GM19397 (cell line): Measurements from ENCODE around the gene ST8SIA1.

Experiments
- ATAC-seq: cut with Tn5 transposase; IDR thresholded peaks from one replicate; pipeline ENCODE4 v1.9.1; 2021; ENCODE audit warnings: mild to moderate bottlenecking, moderate library complexity; ENCODE audit not compliant: unreplicated experiment

Gene ST8SIA1

DNA sequence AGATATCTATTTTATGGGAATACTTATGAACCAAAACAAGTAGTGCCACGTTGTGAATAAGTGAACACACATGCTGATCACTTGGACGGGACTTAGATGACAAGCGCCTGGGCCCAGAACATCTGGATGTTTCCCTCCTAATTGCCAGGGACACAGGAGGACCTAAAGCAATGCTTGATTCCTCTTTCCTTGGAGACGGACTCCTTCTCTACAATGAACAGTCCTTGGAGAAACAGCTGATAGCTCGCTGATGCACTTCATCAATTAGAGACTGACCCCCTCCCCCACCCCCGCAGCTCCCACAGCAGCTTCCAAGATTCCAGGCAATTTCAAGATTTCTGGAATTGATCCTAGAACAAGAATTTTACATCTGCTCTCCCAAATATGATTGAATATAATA, 86.4 kb downstream of the ST8SIA1 start:
- ATAC-seq, result no peak

DNA sequence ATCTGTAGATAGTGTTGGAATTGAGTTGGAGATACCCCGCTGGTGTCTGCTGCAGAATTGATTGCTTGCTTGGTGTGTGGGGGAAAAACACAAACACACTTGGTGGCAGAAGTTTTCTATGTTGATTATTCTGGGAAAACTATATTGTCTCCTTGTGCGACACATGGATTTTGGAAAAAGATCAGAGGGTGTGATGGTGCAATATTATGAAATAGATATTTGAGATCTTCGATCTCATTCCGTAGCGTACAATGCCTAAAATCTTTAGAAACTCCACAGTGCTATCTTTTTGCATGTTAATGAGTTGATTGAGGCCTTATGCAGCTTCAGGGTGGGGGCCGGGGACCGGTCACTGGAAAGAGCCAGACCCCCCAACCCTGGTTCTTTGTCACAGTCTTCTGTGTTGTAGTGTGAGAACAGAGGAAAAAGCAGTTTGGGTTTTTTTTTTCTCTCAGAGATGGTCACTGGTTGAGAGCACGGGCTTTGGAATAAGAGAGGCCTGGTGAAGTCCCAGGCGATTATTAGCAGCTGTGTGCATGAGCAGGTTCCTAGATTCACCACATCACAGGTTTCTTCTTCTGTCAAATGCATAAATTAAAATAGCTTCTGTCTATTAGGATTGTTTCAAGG, 88.2 kb downstream of the ST8SIA1 start:
- ATAC-seq, result no peak

DNA sequence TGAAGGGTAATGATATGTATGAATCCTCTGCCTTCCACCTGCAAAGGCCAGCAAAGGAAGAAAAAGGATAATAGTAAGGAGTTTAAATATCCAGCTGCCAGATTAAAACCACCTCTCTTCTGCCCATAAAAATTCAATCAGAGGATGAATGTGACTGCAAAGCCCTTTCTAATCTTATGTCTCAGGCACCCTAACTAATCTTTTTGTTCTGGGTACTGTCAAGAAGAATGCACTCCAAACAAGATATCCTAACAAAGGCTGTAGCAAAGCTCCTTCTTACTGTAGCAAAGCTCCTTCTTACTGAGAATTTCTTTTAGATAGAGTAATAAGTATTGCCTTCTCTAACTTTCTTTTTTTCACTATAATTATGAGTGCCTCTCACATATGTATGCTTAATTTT, 91.8 kb downstream of the ST8SIA1 start:
- no peak for ATAC-seq

DNA sequence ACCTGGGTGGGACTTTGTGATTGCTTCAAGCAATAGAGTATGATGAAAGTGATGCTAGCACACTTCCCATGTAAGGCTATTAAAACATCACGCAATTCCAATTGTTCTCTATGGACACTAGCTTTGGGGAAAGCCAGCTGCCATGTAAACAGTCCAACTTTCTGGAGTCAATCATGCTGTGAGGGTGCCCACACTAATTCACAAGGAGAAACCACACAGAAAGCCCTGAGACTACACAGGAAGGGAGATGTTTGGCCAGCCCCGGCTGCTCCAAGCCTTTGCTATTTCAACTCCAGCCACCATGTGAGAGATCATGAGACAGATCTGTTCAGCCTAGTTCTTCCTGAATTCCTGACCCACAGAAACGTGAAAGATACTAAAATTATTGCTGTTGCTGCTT, 96.3 kb downstream of the ST8SIA1 start:
- no peak for ATAC-seq

DNA sequence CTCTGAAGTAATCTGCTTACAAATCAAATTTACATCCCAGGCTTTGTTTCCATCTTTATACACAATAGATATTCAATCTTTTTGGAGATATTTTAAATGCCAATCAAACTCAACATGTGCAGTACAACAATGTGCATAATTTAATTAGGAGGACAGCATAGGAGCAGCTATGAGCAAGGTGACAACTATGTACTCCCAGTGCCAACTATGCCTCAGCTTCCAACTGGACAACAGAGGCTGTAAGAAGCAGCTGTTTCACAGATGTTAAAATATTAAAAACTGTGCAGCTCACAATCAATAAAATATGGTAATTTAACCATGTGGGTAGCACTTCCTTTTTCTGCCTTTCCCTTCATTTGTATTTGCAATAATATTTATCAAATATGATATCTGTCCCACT, 99.9 kb downstream of the ST8SIA1 start:
- ATAC-seq, result no peak

DNA sequence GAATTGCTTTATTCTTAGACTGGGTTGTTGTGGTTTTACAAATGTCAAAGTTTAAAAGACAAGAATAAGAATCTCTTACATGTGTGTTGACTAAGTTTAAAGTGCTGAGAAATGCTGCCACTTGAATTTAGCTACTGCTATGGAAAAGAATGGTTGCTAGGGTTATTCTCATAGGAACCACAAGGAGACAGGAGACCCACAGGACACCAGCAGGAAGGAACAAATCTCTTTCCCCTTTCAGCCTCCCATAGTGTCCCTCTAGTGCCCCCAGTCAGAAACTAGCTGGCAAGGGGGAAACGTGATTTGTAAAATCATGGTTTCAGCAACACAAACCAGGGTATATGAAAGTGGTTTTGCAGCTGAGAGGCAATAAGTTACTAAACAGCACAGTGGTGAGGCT, 102.7 kb downstream of the ST8SIA1 start:
- no peak for ATAC-seq

DNA sequence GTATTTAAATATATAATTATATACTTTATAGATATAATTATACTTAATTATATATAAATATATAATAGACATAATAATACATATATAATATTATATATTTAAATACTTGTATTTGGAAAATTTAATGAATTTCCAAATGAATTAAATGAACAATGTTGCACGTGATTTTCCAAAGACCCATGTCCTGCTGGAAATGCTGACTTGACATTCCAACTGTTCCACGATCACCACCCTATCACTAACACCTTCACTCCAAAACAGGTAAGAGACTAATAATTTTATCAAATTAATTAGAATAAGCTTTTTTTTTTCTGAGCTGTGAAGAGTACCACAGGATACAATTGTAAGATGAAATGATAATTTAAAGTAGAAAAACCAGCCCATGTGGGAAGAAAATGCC, 103.4 kb downstream of the ST8SIA1 start:
- ATAC-seq, result no peak

DNA sequence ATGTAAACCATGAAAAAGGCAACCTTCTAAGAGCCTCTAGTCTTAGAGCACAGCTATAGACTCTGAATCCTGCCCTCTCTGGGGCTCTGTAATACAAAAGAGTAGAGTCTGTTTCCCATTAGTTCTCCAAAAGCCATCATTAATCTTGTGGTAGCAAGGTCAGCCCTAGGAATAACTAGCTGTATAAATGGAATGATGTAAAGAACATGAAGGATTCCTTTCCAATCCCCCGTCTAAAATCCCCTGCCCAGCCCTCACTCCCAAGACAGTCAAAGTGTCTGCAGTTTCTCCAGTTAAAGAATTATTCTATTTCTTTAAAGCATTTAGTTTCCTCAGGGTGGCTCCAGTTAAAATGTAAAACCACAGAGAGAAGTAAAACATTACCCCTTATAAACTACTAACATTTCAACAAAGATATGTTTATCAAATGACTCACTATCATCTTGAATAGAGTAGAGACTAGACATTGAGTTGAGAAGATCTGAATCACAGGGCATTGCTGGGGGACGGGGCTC, 104.2 kb downstream of the ST8SIA1 start:
- no peak for ATAC-seq

- ATAC-seq, result no peak
Observed at GRCh38 chr12:22229652-22230279, 104.7 kb downstream of the ST8SIA1 start.

GRCh38 chr12:22228022-22228875, 106.3 kb downstream of the ST8SIA1 start:
- ATAC-seq, result no peak

- no peak for ATAC-seq
Observed at GRCh38 chr12:22223356-22223755, 111.2 kb downstream of the ST8SIA1 start.

GRCh38 chr12:22217556-22217955, 117.0 kb downstream of the ST8SIA1 start:
- no peak for ATAC-seq

DNA sequence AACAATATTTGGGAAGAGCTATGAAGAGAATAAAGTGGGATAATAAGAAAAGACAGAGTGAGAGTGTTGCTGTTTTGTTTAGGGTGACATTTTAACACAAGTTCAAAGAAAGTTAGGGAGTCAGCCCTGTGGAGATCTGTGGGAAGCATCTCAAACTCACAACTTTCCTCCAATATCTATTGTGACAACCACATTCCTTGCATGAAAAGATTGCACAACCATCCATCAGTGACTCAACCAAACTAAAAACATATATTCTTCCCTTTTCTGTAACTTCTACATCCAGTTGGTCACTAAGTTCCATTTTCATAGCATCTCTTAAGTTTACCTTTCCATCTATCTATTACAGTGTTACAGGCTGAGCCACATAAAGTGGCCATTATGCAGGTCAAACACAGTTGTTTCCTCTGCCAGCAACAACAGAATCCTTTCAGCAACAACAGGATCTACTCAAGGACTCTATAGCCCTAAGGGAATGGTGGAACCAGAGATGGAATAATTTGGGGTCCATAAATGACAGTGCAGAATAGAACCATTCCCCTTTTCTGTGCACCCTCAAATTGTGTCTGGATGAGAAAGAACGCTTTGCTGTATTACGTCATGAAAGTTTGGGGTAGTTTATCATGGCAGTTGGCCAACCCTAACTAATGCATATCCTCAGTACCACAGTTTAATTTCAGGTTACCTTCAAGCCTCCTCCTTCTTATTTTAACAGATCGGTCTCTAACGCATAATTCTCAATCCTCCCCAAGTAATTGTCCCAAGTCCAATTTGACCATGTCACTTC, 118.8 kb downstream of the ST8SIA1 start:
- no peak for ATAC-seq

- ATAC-seq, result no peak
Observed at GRCh38 chr12:22211128-22211527, 123.4 kb downstream of the ST8SIA1 start.

- no peak for ATAC-seq
Observed at GRCh38 chr12:22209422-22209821, 125.1 kb downstream of the ST8SIA1 start.

DNA sequence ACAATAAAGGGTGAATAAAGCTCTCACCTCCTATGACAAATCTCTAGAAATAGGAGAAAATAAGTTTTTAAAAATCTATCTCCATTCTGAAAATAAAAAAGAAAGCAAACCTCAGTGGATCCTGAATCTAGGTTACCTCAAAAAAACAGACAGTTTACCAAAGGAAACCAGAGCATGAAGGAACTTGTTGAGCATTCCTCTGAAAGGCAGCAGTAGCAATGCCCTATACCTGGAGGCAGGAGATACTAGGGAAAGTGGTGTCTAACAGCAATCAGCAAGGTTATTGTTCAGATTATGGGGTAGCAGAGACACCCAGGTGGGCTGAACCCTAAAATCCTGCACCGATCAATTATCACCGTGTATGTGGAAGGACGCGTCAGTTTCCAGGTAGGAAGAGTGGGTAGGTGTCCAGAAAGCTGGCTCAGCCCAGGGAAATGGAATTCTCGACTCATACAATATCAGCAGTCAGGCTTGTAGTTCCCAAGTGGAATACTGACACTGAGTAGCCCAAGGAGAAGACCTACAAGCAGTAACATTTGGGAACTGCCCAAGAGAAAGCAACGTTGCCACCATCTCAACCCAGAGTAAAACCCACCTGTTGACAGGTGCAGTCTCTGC, 128.3 kb downstream of the ST8SIA1 start:
- no peak for ATAC-seq

DNA sequence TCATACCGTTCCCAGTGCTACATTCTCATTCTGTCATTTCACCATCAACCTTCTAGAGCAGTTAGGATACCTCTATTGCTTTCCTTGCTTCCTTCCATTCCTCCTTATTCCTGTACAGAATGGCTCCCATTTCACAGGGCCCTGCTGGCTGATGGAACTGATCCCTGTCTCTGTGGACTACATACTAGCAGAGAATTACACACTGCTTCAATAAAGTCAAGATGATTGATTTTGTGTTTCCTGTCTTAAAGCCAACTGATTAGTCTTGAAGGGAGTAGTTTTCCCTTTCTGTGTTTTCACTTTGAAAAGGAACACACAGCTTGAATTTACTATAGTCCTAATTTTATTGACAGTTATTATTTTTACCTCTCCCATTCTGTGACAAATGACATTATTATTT, 130.1 kb downstream of the ST8SIA1 start:
- ATAC-seq, result no peak

GRCh38 chr12:22202847-22203246, 131.7 kb downstream of the ST8SIA1 start:
- no peak for ATAC-seq

- ATAC-seq, result no peak
Observed at GRCh38 chr12:22201101-22201500, 133.4 kb downstream of the ST8SIA1 start.

DNA sequence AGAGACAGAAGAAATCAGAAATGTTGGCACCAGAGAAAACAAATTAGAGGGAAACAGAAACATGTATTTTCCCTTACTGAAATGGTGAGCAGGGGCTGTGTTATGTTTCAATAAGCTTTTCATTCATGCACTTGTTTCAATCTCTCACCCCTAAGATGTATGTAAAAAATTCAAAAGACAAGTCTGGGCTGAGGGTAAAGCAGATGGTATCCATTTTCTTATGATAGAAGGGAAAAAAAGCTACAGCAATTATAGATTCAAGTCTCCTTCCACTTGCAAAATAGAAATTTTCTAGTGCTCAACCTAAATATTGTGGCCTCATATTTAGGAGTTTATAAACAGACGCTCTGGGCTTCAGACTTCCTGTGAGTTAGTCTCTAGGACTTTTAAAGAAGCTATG, 138.3 kb downstream of the ST8SIA1 start:
- ATAC-seq, result no peak

GRCh38 chr12:22190969-22191368, 143.5 kb downstream of the ST8SIA1 start:
- ATAC-seq, result no peak
